Gastroesophageal sphincter (tissue), 4 donors: ENCODE data around the gene IL2RA. TPM values are rescaled to one million over a fixed set of nuclear protein-coding genes. Genes with fewer than 3 reads are reported as not detected.

Experiments used
- ATAC-seq: fragments of 150-250 bp; one replicate; pipeline ENCODE4 v1.9.1; 2016; ENCODE audit warnings: mild to moderate bottlenecking, moderate library complexity
- H3K27ac ChIP-seq, 4 donors: fragments of 200-600 bp; sonication (generic) in 3 of 4; 1 replicate in 3 of 4; 2 replicates in 1 of 4; pipeline ENCODE4 v1.5.1; 2016 to 2019
- H3K27me3 ChIP-seq: fragments of 200-600 bp; sonication (generic); one replicate; pipeline ENCODE4 v1.5.1; 2019
- H3K36me3 ChIP-seq, 2 donors: fragments of 200-600 bp; sonication (generic); one replicate each; pipeline ENCODE4 v1.5.1; 2019; ENCODE audit warnings: control low read depth in 1 of 2
- H3K4me1 ChIP-seq, 3 donors: fragments of 200-600 bp; sonication (generic); 1 replicate in 2 of 3; 2 replicates in 1 of 3; pipeline ENCODE4 v1.5.1; 2016 to 2019; ENCODE audit warnings: control low read depth in 2 of 3
- H3K4me3 ChIP-seq, 2 donors: fragments of 200-600 bp; sonication (generic); one replicate each; pipeline ENCODE4 v1.5.1; 2019; ENCODE audit warnings: mild to moderate bottlenecking in 1 of 2, moderate library complexity in 1 of 2
- H3K9me3 ChIP-seq, 3 donors: fragments of 200-600 bp; sonication (generic); one replicate each; pipeline ENCODE4 v1.5.1; 2017 to 2019; ENCODE audit warnings: control low read depth in 2 of 3
- EP300 ChIP-seq: sonication (generic); formaldehyde crosslinking; IDR thresholded peaks from one replicate; pipeline ENCODE4 v1.6.1; 2017; ENCODE audit warnings: antibody characterized with exemption, mild to moderate bottlenecking
- POLR2A ChIP-seq, 2 donors: fragments of 450-650 bp; IDR thresholded peaks; one replicate each; pipeline ENCODE4 v1.6.1; 2017; ENCODE audit warnings: antibody characterized with exemption in 2 of 2, mild to moderate bottlenecking in 2 of 2, moderate library complexity in 1 of 2
- POLR2AphosphoS5 ChIP-seq: sonication (generic); formaldehyde crosslinking; IDR thresholded peaks from one replicate; pipeline ENCODE4 v1.6.1; 2017; ENCODE audit warnings: antibody characterized with exemption
- WGBS, 2 donors: methylation state at CpG; one replicate each; pipeline ENCODE4 v1.1.5; 2018; ENCODE audit warnings: low coverage in 1 of 2; 5-methylcytosine and 5-hydroxymethylcytosine counted together
- total RNA-seq, 4 donors: library from RNA; depleted of rRNA; stranded (reverse); fragments of >200 nt; gene quantifications; one replicate each; pipeline ENCODE4 v1.1.0, GENCODE V29; 2016
- TF ChIP-seq, protein P1 (sequence below), 4 experiments: fragments of 200-600 bp in 2 of 4; fragments of 450-650 bp in 2 of 4; sonication (generic) in 1 of 4; IDR thresholded peaks; one replicate each; pipeline ENCODE4 v1.5.1; 2017 to 2019; ENCODE audit warnings: antibody characterized with exemption in 4 of 4, mild to moderate bottlenecking in 2 of 4, moderate library complexity in 2 of 4

The IL2RA gene
- total RNA-seq, 4 donors from 2014 or later, result 0.31 to 16.3 (median 0.50) TPM

DNA sequence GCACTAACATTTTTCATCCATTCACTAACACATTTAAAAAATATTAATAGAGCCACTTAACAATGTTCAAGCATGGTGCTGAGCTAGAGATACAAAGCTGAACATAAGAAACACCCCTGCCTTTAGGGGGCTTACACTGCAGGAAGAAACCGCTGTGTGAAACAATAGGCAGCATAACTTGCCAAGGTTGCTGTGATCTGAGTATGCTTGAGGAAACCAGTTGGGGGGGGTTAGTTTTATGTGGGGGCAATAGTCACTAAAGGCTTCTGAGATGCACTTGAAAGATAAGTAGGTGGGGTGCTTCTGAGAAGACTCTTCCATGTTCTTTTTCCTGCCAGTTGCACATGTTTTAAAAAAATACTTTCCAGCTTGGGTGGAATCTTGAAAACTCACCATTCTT, 29.5 kb upstream of the IL2RA start:
- Histone ChIP-seq H3K36me3 (no peaks in the 10 kb centered on the region), H3K4me3 (no peak overlapping the region), H3K27me3 (no peaks in the 10 kb centered on the region), H3K4me1 (peaks cover 6 to 87% (median 33%) of the 10 kb centered on the region in 3 donors), H3K9me3 (no peaks in the 10 kb centered on the region), H3K27ac (peak overlapping the region in 2 of 4 donors; percentile 1 to 3)
- TF ChIP-seq EP300, result no peak
- TF ChIP-seq, protein P1, sequence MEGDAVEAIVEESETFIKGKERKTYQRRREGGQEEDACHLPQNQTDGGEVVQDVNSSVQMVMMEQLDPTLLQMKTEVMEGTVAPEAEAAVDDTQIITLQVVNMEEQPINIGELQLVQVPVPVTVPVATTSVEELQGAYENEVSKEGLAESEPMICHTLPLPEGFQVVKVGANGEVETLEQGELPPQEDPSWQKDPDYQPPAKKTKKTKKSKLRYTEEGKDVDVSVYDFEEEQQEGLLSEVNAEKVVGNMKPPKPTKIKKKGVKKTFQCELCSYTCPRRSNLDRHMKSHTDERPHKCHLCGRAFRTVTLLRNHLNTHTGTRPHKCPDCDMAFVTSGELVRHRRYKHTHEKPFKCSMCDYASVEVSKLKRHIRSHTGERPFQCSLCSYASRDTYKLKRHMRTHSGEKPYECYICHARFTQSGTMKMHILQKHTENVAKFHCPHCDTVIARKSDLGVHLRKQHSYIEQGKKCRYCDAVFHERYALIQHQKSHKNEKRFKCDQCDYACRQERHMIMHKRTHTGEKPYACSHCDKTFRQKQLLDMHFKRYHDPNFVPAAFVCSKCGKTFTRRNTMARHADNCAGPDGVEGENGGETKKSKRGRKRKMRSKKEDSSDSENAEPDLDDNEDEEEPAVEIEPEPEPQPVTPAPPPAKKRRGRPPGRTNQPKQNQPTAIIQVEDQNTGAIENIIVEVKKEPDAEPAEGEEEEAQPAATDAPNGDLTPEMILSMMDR (IDR thresholded peaks at IDR 0.05), result no peak
- TF ChIP-seq POLR2AphosphoS5, result no peak
- no peak for TF ChIP-seq POLR2A (IDR thresholded peaks at IDR 0.05)
- no peak for ATAC-seq
- 40 to 47% methylated on average over 1 of the region's 1 CpG for whole genome bisulfite sequencing, 2 donors

DNA sequence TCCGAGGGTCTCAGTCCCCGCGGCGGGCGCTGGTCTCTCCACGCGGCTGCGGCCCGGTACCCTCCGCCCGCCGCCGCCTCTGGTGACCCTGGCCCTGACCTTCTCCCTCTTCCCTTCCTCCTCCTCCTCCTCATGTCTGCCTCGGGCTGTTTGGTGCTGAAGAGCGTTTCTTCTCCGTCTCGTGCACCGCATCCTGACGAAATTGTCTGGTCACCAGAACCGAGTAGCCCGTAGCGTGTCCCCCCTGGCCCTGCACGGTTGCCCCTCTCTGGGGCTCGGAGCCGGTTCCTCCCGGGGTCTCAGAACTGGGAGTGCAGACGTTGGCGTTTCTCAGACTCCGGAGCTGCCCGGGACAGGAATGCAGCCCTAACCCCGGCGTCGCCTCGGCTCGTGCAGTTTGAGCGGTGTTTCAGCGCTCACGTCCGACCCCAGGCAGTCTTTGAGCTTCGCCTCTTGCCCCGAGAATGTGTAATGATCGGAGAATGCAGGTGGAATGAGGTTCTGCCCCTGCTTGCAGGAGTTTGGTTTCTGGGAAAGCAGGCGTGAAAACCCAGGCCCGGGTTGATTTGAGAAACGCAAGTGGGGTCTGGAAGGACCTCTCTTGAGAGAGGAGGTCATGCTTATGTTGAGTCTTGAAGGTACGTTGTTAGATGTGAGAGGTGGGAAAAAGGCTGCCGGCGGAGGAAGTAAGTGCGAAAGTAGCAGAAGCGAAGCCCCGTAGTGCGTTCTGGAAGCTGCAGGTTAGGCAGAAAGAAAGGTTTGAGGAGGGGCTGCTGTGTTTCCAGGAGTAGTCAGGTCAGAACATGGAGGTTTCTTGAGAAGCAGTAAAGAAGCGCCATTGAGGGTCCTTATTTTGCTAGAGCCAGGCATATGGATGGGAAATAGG, 27.4 kb upstream of the IL2RA start:
- peak overlapping the region; percentile 60 to 99 for H3K4me3 ChIP-seq
- TF ChIP-seq EP300, result no peak
- no peak for TF ChIP-seq POLR2AphosphoS5
- no peak for TF ChIP-seq POLR2A (IDR thresholded peaks at IDR 0.05)
- TF ChIP-seq, protein P1 (IDR thresholded peaks at IDR 0.05), result no peak
- H3K4me1 ChIP-seq, result peaks cover 6 to 73% (median 28%) of the 10 kb centered on the region in 3 donors
- H3K36me3 ChIP-seq, result no peaks in the 10 kb centered on the region
- no peaks in the 10 kb centered on the region for H3K27me3 ChIP-seq
- H3K9me3 ChIP-seq, result no peaks in the 10 kb centered on the region
- ATAC-seq, result no peak
- peak overlapping the region; percentile 36 to 94 (median 89) for H3K27ac ChIP-seq
- 1% methylated on average over 9 of the region's 53 CpGs for WGBS, 2 donors

DNA sequence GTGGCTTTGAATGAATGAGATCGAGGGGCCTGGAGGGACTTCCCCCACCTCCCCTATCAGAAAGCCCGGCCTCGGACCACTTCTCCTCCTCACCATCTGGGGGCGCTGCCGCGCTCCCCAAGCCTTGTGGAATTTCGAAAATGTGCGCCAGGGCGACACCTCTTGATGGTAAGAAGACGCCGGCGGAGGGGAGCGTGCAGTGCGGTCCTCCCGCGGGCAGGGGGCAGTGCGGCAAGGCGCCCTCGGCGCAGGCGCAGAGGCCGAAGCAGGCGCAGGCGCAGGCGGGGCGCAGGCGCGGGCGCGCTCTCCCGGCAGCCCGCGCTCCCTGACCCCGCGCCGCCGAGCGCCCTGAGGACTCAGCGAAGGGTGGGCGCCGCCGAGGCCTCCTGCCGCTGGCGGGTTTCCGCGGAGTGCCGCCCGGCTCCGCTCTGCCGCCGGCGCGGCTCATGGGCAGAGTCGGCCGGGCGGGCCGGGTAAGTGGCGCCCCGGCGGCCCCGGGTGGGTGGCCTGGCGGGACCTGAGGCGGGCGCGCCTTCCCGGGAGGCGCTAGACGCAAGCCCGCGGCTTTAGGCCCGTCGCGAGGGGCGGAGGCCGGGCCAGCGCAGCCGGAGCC, 26.7 kb upstream of the IL2RA start, which contains the start of gene RBM17:
TSS of gene RBM17 (plus strand) at position 314 of the 613 bp plus-strand sequence. CDS start 8,032 bp downstream, outside the sequence.
- 0% methylated on average over 5 to 6 of the region's 77 CpGs for WGBS, 2 donors
- H3K36me3 ChIP-seq, result no peaks in the 10 kb centered on the region
- H3K4me3 ChIP-seq, result peak within 1 kb of the TSS; percentile 60 to 99
- no peaks in the 10 kb centered on the region for H3K9me3 ChIP-seq
- TF ChIP-seq POLR2AphosphoS5, result peak; percentile 50
- peak; percentile 71 to 83 for TF ChIP-seq POLR2A (IDR thresholded peaks at IDR 0.05)
- TF ChIP-seq EP300, result no peak
- TF ChIP-seq, protein P1 (IDR thresholded peaks at IDR 0.05), result peak; percentile 98 to 100 (median 100)
- peaks cover 2% of the 10 kb centered on the region for H3K27me3 ChIP-seq
- H3K27ac ChIP-seq, result peak within 1 kb of the TSS; percentile 36 to 94 (median 89)
- ATAC-seq, result peak; percentile 96
- peaks cover 6 to 66% (median 28%) of the 10 kb centered on the region in 3 donors for H3K4me1 ChIP-seq

DNA sequence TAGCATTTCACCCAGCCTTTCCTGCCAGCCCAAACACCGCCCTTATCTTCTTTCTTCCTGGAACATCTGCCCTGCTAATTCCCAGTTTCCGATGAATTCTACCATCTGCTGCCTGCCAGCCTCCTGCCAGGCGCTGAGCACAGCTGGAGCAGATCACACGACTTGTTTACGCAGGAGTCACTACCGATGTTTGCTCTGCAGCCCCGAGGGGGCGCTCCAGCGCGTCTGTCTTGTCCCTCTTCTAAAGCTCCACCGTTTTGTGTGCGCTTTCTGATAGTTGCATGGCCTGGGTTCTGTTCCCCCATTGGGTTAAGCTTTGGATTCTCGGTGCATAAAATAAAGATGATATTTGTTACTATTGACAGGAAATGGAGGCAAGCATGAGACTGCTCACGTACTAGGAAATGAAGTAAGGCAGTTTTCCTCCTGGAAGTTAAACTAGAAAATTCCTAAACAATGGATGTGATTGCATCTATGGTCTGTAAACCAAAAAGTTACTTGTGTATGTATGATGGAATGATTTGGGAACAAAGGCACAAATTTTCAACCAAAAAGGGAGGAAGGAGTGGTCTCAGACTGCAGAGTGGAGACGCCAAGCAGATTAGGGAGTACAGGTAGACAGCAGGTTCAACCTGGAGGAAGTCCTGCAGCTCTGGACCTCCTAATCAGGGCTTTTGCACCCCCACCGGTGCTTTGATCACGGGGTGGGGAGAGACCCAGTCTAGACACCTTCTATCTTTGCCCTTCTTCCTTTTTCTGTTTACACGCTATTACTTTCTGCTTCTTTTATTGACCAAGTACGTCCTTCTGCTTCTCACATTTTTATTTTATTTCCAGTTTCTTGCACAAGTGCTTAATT, 24.4 kb upstream of the IL2RA start:
- 16 to 17% methylated on average over 17 to 18 of the region's 19 CpGs for WGBS, 2 donors
- no peaks in the 10 kb centered on the region for H3K36me3 ChIP-seq
- H3K9me3 ChIP-seq, result no peaks in the 10 kb centered on the region
- H3K4me1 ChIP-seq, result peaks cover 6 to 45% (median 19%) of the 10 kb centered on the region in 3 donors
- ATAC-seq, result peak; percentile 77
- H3K27ac ChIP-seq, result peak overlapping the region in 3 of 4 donors; percentile 13 to 51 (median 44)
- H3K27me3 ChIP-seq, result peaks cover 18% of the 10 kb centered on the region
- TF ChIP-seq POLR2AphosphoS5 (peak; percentile 67), POLR2A (IDR thresholded peaks at IDR 0.05) (no peak)
- TF ChIP-seq, protein P1 (IDR thresholded peaks at IDR 0.05), result peak; percentile 71 to 85 (median 74)
- H3K4me3 ChIP-seq, result no peak overlapping the region
